Uterus (tissue), 2 donors: ENCODE data around the gene PSMD6.

Experiments
- CTCF ChIP-seq, 4 experiments: fragments of 200-600 bp in 2 of 4; fragments of 450-650 bp in 2 of 4; sonication (generic) in 2 of 4; IDR thresholded peaks; one replicate each; pipeline ENCODE4 v1.5.1; 2016 to 2019; ENCODE audit warnings: antibody characterized with exemption in 4 of 4, mild to moderate bottlenecking in 2 of 4, moderate library complexity in 1 of 4
- POLR2A ChIP-seq, 2 donors: fragments of 450-650 bp; IDR thresholded peaks; one replicate each; pipeline ENCODE4 v1.6.1; 2016; ENCODE audit warnings: antibody characterized with exemption in 2 of 2, mild to moderate bottlenecking in 1 of 2, moderate library complexity in 1 of 2

DNA sequence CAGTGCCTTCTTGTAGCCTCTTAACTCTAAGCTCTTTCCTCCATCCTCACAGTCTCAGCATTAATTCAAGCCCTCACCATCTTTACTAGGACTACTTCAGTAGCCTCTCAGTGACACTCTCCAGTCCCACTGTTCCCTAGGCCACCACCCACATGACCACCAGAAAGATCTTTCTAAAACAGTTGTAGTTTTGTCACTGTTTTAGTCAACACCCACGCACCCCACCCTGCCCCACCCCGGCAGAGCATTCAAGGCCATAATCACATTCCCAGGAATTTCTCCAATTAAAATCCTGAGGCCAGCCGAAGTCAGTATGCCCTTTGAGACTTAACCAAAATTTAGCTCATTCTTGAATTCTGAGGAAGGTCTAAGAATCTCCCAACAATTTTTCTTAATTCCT is 31.2 kb upstream of the PSMD6 start:
- no peak for TF ChIP-seq POLR2A (IDR thresholded peaks at IDR 0.05)
- TF ChIP-seq CTCF (IDR thresholded peaks at IDR 0.05): no peak
